Liver (tissue), 9 donors: ENCODE results near the gene NDP. TPM values are rescaled to one million over a fixed set of nuclear protein-coding genes. Genes with fewer than 3 reads are reported as not detected.

Experiments
- DNase-seq: peaks from one replicate; pipeline ENCODE4 v3.0.0-alpha.2; 2017; ENCODE audit warnings: low spot score
- H3K27ac ChIP-seq, 2 donors: one replicate each; pipeline ENCODE4 v1.7.0; 2013; ENCODE audit warnings: inconsistent platforms in 2 of 2, low read length in 2 of 2, control low read depth in 1 of 2, low read depth in 1 of 2, mild to moderate bottlenecking in 1 of 2
- H3K27me3 ChIP-seq, 4 donors: one replicate each; pipeline versions ENCODE4 v1.6.1 to v1.7.0; 2013; ENCODE audit warnings: low read length in 3 of 4, inconsistent platforms in 1 of 4, mild to moderate bottlenecking in 1 of 4, moderate library complexity in 1 of 4; ENCODE audit not compliant: control insufficient read depth in 4 of 4, insufficient read depth in 4 of 4
- H3K36me3 ChIP-seq, 4 donors: one replicate each; pipeline versions ENCODE4 v1.6.1 to v1.7.0; 2013; ENCODE audit warnings: low read length in 3 of 4, mild to moderate bottlenecking in 3 of 4, low read depth in 1 of 4, moderate library complexity in 1 of 4; ENCODE audit not compliant: control insufficient read depth in 4 of 4, insufficient read depth in 3 of 4
- H3K4me1 ChIP-seq, 4 donors: one replicate each; pipeline versions ENCODE4 v1.6.1 to v1.7.0; 2013; ENCODE audit warnings: low read length in 3 of 4, mild to moderate bottlenecking in 3 of 4, moderate library complexity in 1 of 4; ENCODE audit not compliant: control insufficient read depth in 4 of 4, insufficient read depth in 4 of 4
- H3K4me3 ChIP-seq, 3 donors: one replicate each; pipeline versions ENCODE4 v1.6.1 to v1.7.0; 2013; ENCODE audit warnings: low read length in 3 of 3, control low read depth in 1 of 3, low read depth in 1 of 3, mild to moderate bottlenecking in 1 of 3
- H3K9ac ChIP-seq, 2 donors: one replicate each; pipeline ENCODE4 v1.7.0; 2013; ENCODE audit warnings: low read length in 2 of 2, mild to moderate bottlenecking in 2 of 2, moderate library complexity in 2 of 2, control low read depth in 1 of 2, low read depth in 1 of 2
- H3K9me3 ChIP-seq, 4 donors: one replicate each; pipeline versions ENCODE4 v1.6.1 to v1.7.0; 2013; ENCODE audit warnings: low read length in 3 of 4; ENCODE audit not compliant: control insufficient read depth in 4 of 4
- ATF3 ChIP-seq: IDR thresholded peaks from 2 replicates; pipeline ENCODE4 v1.6.1; 2016; ENCODE audit warnings: antibody characterized with exemption
- EGR1 ChIP-seq, 2 donors: IDR thresholded peaks; 2 replicates each; pipeline ENCODE4 v1.6.1; 2016 to 2018; ENCODE audit warnings: antibody characterized with exemption in 2 of 2, low read depth in 2 of 2
- FOXA1 ChIP-seq: IDR thresholded peaks from 2 replicates; pipeline ENCODE4 v1.6.1; 2016; ENCODE audit warnings: antibody characterized with exemption
- FOXA2 ChIP-seq: IDR thresholded peaks from 2 replicates; pipeline ENCODE4 v1.6.1; 2016; ENCODE audit warnings: antibody characterized with exemption
- GABPA ChIP-seq, 2 donors: IDR thresholded peaks in 1 of 2; conservative IDR thresholded peaks in 1 of 2; 2 replicates each; pipeline ENCODE4 v1.6.1; 2016; ENCODE audit warnings: antibody characterized with exemption in 2 of 2, mild to moderate bottlenecking in 1 of 2, moderate library complexity in 1 of 2
- HNF4A ChIP-seq, 2 donors: conservative IDR thresholded peaks; 2 replicates each; pipeline ENCODE4 v1.6.1; 2016; ENCODE audit warnings: antibody characterized with exemption in 2 of 2, mild to moderate bottlenecking in 2 of 2
- HNF4G ChIP-seq: IDR thresholded peaks from 2 replicates; pipeline ENCODE4 v1.6.1; 2016; ENCODE audit warnings: antibody characterized with exemption
- JUND ChIP-seq, 2 donors: IDR thresholded peaks; 2 replicates each; pipeline ENCODE4 v1.6.1; 2016; ENCODE audit warnings: antibody characterized with exemption in 2 of 2
- MAX ChIP-seq: IDR thresholded peaks from 2 replicates; pipeline ENCODE4 v1.6.1; 2016; ENCODE audit warnings: antibody characterized with exemption
- NR2F2 ChIP-seq: IDR thresholded peaks from 2 replicates; pipeline ENCODE4 v1.6.1; 2016; ENCODE audit warnings: antibody characterized with exemption
- RAD21 ChIP-seq, 2 donors: IDR thresholded peaks; 2 replicates each; pipeline ENCODE4 v1.6.1; 2016; ENCODE audit warnings: antibody characterized with exemption in 2 of 2, mild to moderate bottlenecking in 2 of 2
- REST ChIP-seq: IDR thresholded peaks from 2 replicates; pipeline ENCODE4 v1.6.1; 2016; ENCODE audit warnings: antibody characterized with exemption, mild to moderate bottlenecking
- RXRA ChIP-seq, 2 donors: IDR thresholded peaks; 2 replicates each; pipeline ENCODE4 v1.6.1; 2017 to 2018; ENCODE audit warnings: antibody characterized with exemption in 2 of 2, mild to moderate bottlenecking in 1 of 2
- TAF1 ChIP-seq: conservative IDR thresholded peaks from 2 replicates; pipeline ENCODE4 v1.6.1; 2016; ENCODE audit warnings: antibody characterized with exemption, mild to moderate bottlenecking
- YY1 ChIP-seq: IDR thresholded peaks from 2 replicates; pipeline ENCODE4 v1.6.1; 2016; ENCODE audit warnings: antibody characterized with exemption, mild to moderate bottlenecking
- ZBTB33 ChIP-seq: IDR thresholded peaks from 2 replicates; pipeline ENCODE4 v1.6.1; 2016; ENCODE audit warnings: antibody characterized with exemption
- WGBS: extraction: QIAGEN DNeasy Blood & Tissue Kit; methylation state at CpG from one replicate; pipeline ENCODE4 v1.1.7; 2013; 5-methylcytosine and 5-hydroxymethylcytosine counted together
- polyA plus RNA-seq, 2 donors: library from polyadenylated mRNA; stranded (reverse) in 1 of 2; unstranded in 1 of 2; fragments of 200-250 nt in 1 of 2; fragments of >200 nt in 1 of 2; fragmentation: Nextera tagmentation in 1 of 2; extraction: Ambion mirVana in 1 of 2; gene quantifications; one replicate each; pipeline versions ENCODE4 v1.2.1 to v1.2.3, GENCODE V29; 2013 to 2015
- total RNA-seq, 2 donors: library from RNA; depleted of rRNA; stranded (reverse); fragments of >200 nt; gene quantifications; one replicate each; pipeline ENCODE4 v1.2.3, GENCODE V29; 2014
- TF ChIP-seq, protein P1 (sequence below): fragments of 150-350 bp; IDR thresholded peaks from 2 replicates; pipeline ENCODE4 v1.5.1; 2017; ENCODE audit warnings: improper control_type of control experiment, low read depth, low read length; ENCODE audit not compliant: missing input control
- donor health status: healthy.
- donor health status: healthy.
- donor health status: healthy.
- donor health status: healthy.
- donor health status: healthy.

NDP gene
- total and polyA plus RNA-seq, 4 donors = not detected

GRCh38 chrX:43956034-43956433 is 17.2 kb downstream of the NDP start:
- TF ChIP-seq NR2F2 (no peak), RXRA (IDR thresholded peaks at IDR 0.05) (no peak), EGR1 (IDR thresholded peaks at IDR 0.05; ENCODE audit: low read depth in 2 of 2) (no peak), MAX (no peak), TAF1 (no peak), YY1 (no peak), REST (no peak), GABPA (IDR thresholded peaks at IDR 0.05 in 1 of 2, conservative IDR thresholded peaks at IDR 0.05 in 1 of 2) (no peak), FOXA2 (no peak), JUND (IDR thresholded peaks at IDR 0.05) (no peak), HNF4G (no peak), HNF4A (conservative IDR thresholded peaks at IDR 0.05) (no peak), ZBTB33 (no peak), ATF3 (no peak), RAD21 (IDR thresholded peaks at IDR 0.05) (no peak)
- TF ChIP-seq, protein P1, sequence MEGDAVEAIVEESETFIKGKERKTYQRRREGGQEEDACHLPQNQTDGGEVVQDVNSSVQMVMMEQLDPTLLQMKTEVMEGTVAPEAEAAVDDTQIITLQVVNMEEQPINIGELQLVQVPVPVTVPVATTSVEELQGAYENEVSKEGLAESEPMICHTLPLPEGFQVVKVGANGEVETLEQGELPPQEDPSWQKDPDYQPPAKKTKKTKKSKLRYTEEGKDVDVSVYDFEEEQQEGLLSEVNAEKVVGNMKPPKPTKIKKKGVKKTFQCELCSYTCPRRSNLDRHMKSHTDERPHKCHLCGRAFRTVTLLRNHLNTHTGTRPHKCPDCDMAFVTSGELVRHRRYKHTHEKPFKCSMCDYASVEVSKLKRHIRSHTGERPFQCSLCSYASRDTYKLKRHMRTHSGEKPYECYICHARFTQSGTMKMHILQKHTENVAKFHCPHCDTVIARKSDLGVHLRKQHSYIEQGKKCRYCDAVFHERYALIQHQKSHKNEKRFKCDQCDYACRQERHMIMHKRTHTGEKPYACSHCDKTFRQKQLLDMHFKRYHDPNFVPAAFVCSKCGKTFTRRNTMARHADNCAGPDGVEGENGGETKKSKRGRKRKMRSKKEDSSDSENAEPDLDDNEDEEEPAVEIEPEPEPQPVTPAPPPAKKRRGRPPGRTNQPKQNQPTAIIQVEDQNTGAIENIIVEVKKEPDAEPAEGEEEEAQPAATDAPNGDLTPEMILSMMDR = no peak
- Histone ChIP-seq H3K36me3 (no peaks in the 10 kb centered on the region), H3K9me3 (no peaks in the 10 kb centered on the region), H3K4me1 (no peaks in the 10 kb centered on the region), H3K27me3 (peaks cover 0 to 6% (median 0%) of the 10 kb centered on the region in 4 donors), H3K4me3 (no peak overlapping the region), H3K27ac (no peak overlapping the region), H3K9ac (no peak overlapping the region)
- DNase-seq = no peak

- Histone ChIP-seq H3K9me3 (no peaks in the 10 kb centered on the region), H3K4me3 (no peak overlapping the region), H3K36me3 (no peaks in the 10 kb centered on the region), H3K27me3 (peaks cover 0 to 12% (median 0%) of the 10 kb centered on the region in 4 donors), H3K4me1 (peaks cover 0 to 2% (median 0%) of the 10 kb centered on the region in 4 donors), H3K9ac (no peak overlapping the region), H3K27ac (no peak overlapping the region)
- no peak for DNase-seq
- WGBS = 92% methylated on average over 3 of the region's 3 CpGs
- TF ChIP-seq ATF3 (no peak), GABPA (IDR thresholded peaks at IDR 0.05 in 1 of 2, conservative IDR thresholded peaks at IDR 0.05 in 1 of 2) (no peak), EGR1 (IDR thresholded peaks at IDR 0.05; ENCODE audit: low read depth in 2 of 2) (no peak), HNF4A (conservative IDR thresholded peaks at IDR 0.05) (no peak), RXRA (IDR thresholded peaks at IDR 0.05) (no peak), MAX (no peak), HNF4G (no peak), FOXA1 (no peak), RAD21 (IDR thresholded peaks at IDR 0.05) (no peak), TAF1 (no peak), YY1 (no peak), REST (no peak), ZBTB33 (no peak)
Observed at GRCh38 chrX:43953218-43953617, 20.0 kb downstream of the NDP start.
